GM19025 (cell line): ENCODE measurements around the gene SFXN3.

ENCODE experiments used
- ATAC-seq: cut with Tn5 transposase; IDR thresholded peaks from one replicate; pipeline ENCODE4 v1.9.1; 2021; ENCODE audit warnings: mild to moderate bottlenecking, low read depth, moderate library complexity; ENCODE audit not compliant: unreplicated experiment

Gene SFXN3

GRCh38 chr10:101031128-101031795 is at the start of gene SFXN3, which contains the start of gene PDZD7:
Gene SFXN3, plus strand, starts transcription at chr10:101031234. Its CDS starts 3,461 bp downstream, at chr10:101034695.
Gene PDZD7, minus strand, starts transcription at chr10:101031129. Its CDS starts 910 bp downstream, at chr10:101030219.
- ATAC-seq: peak; percentile 96

- no peak for ATAC-seq
Measured at GRCh38 chr10:100982916-100983830, 47.9 kb upstream of the SFXN3 start.

DNA sequence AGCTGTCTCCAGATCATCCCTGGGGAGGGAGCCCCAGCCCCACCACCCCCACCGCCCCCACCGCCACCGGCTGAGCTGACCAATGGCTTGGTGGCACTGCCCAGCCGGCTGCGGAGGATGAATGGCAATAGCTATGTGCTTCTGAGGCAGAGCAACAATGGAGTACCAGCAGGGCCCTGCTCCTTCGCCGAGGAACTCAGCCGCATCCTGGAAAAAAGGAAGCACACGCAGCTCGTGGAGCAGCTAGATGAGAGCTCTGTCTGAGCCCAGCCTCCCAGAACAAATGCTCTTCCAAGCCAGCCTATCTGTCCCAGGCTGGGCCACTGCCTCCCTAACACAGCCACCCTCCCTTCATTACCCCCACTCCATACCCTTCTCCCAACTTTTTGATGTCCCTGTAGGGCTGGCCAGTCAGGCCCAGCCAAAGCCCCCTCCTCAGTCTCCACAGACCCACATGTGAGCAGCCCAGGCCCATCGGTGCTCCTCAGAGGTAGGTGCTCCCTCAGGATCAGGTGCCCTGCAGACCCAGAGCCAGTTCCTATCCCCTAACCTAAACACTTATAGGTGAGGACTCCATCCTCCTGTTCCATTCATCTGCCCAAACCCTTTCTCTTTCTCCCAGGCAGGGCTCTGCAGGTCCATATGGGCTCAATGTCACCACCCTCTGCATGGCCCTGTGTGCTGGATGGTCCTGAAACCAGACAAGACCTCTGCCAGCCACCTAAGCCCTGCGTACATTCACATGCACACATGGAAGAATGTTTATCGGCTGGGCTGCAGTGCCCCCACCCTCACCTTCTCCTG is 47.0 kb upstream of the SFXN3 start:
- ATAC-seq: no peak

GRCh38 chr10:100984672-100985177 is 46.3 kb upstream of the SFXN3 start:
- no peak for ATAC-seq

GRCh38 chr10:100985336-100985735 is 45.7 kb upstream of the SFXN3 start:
- ATAC-seq: no peak

- no peak for ATAC-seq
Measured at GRCh38 chr10:100986623-100986951, 44.4 kb upstream of the SFXN3 start.

GRCh38 chr10:100986952-100987684 is 43.9 kb upstream of the SFXN3 start, which contains the start of the genes MRPL43 and TWNK:
Gene MRPL43, minus strand, starts transcription at chr10:100987497. Its CDS starts 54 bp downstream, at chr10:100987443.
Gene TWNK, plus strand, starts transcription at chr10:100987543. Its CDS starts 668 bp downstream, at chr10:100988211.
- peak; percentile 84 for ATAC-seq

DNA sequence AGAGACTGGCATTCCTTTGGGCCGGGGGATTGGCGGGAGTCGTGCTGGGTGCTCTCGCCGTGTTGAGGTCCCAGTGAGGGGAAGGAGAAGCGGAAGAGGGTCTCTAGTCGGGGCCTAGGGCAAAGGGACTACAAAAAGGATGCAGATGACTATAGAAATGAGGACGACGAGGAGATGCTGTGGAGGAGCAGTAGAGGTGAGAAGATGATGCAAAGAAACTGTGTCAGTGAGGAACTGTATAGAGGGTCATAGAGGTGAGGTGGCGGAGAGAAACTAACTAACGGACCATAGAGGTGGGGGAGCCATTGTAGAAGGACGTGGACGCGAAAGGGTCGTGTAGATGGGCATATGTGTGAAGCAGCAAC is 43.4 kb upstream of the SFXN3 start:
- no peak for ATAC-seq

DNA sequence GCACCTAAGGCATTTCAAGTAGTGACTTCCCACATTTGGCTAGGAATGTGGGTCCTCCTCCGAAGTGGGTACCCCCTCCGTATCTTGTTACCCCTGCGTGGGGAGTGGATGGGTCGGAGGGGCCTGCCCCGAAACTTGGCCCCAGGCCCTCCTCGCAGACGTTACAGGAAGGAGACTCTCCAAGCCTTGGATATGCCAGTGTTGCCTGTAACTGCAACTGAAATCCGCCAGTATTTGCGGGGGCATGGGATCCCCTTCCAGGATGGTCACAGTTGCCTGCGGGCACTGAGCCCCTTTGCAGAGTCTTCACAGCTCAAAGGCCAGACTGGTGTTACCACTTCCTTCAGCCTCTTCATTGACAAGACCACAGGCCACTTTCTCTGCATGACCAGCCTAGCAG is 42.9 kb upstream of the SFXN3 start:
- no peak for ATAC-seq

DNA sequence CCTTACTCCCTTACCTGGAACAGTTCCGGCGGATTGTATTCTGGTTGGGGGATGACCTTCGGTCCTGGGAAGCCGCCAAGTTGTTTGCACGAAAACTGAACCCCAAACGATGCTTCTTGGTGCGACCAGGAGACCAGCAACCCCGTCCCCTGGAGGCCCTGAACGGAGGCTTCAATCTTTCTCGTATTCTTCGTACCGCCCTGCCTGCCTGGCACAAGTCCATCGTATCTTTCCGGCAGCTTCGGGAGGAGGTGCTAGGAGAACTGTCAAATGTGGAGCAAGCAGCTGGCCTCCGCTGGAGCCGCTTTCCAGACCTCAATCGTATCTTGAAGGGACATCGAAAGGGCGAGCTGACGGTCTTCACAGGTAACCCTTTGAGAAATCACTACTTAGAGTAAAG is 41.9 kb upstream of the SFXN3 start:
- ATAC-seq: no peak

GRCh38 chr10:100993986-100994708 is 36.9 kb upstream of the SFXN3 start:
- ATAC-seq: no peak

DNA sequence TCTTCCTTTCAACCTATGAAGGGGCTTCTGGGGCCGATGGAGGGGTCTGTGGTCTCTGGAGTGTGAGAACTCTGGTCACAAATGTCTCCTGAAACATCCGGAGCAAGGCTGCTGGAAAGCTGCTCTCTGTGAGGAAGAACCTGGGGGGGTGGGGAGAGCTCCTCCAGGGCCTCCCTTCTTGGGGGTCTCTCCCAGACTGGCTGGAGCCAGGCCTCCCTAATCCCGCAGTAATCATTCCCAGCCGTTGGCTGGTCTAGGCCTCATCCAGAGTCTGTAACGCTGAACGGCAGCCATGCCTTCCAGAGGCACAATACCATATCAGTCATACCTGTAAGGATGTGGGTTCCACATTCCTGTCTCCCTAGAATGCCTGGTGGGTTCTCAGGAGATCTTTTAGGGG is 35.9 kb upstream of the SFXN3 start:
- no peak for ATAC-seq

- ATAC-seq: no peak
Measured at GRCh38 chr10:100996678-100997359, 34.2 kb upstream of the SFXN3 start.

GRCh38 chr10:100997360-100998182 is 33.5 kb upstream of the SFXN3 start:
- ATAC-seq: no peak

DNA sequence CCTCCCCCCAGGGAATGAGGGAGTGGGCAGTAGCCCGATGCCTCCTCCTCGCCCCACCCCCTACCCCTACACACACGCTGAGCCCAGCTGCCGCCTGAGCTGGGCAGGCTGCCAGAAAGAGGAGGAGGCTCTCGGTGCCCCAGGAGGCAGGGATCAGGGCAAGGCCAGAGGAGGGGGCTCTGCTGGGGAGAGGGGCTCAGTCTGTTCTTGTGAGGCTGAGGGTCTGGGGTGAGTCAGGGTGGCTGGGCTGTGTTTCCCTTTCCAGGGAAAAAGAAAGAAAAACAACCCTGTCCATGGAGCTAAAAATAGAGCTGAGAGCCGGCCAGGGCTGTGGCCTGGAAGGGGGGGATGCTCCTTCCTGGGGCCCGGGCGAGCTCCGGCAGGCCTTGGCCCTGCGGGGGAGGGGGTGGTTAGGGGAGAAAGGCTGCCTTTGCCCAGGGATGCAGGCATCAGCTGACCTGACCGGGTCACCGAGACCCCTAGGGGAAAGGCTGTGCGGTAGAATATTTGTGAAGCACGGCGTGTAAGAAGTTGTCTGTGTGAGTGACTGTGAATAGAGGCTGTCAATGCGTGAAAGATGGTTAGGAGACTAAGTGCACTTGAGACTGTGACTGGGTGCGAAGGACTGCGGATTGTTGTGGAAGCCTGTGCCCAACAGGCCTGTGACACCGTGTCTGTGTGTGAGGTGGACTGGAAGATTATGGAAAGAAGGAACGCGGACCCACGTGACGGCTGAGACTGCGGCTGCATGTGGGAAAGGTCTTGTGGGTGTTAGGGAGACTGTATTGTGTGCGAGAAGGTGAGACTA is 32.6 kb upstream of the SFXN3 start:
- ATAC-seq: peak; percentile 26

GRCh38 chr10:100998991-100999741 is 31.9 kb upstream of the SFXN3 start:
- peak; percentile 40 for ATAC-seq
